Left lung (tissue), 10 donors: ENCODE data around the gene URI1. TPM values are rescaled to one million over a fixed set of nuclear protein-coding genes. Genes with fewer than 3 reads are reported as not detected.
A peak's percentile ranks its signal among the peaks of the same experiment; 100 is the strongest.
"Not testable (repeated sequence)": the region's sequence is repeated elsewhere in the genome, so short reads cannot be mapped to it uniquely, and the experiment has no call there.

Experiments
- ATAC-seq: fragments of 200-7000 bp; cut with Tn5 transposase; one replicate; pipeline ENCODE4 v1.9.1; 2020; ENCODE audit warnings: moderate library complexity
- DNase-seq, 4 donors: peaks; one replicate each; pipeline ENCODE4 v3.0.0-alpha.2; 2013 to 2020
- H3K27ac ChIP-seq, 2 donors: fragments of 200-600 bp; sonication (generic) in 1 of 2; one replicate each; pipeline versions ENCODE4 v1.5.0 to v1.8.0; 2020 to 2021
- H3K27me3 ChIP-seq, 2 donors: fragments of 200-600 bp; sonication (generic) in 1 of 2; one replicate each; pipeline versions ENCODE4 v1.5.0 to v1.8.0; 2020 to 2021
- H3K36me3 ChIP-seq, 2 donors: fragments of 200-600 bp; sonication (generic) in 1 of 2; one replicate each; pipeline versions ENCODE4 v1.5.0 to v1.8.0; 2020 to 2021
- H3K4me1 ChIP-seq, 2 donors: fragments of 200-600 bp; one replicate each; pipeline ENCODE4 v1.8.0; 2021
- H3K4me3 ChIP-seq, 2 donors: fragments of 200-600 bp; sonication (generic) in 1 of 2; one replicate each; pipeline versions ENCODE4 v1.5.0 to v1.8.0; 2020 to 2021; ENCODE audit warnings: mild to moderate bottlenecking in 1 of 2
- H3K9me3 ChIP-seq, 2 donors: fragments of 200-600 bp; sonication (generic) in 1 of 2; one replicate each; pipeline versions ENCODE4 v1.5.0 to v1.8.0; 2020 to 2021
- CTCF ChIP-seq, 2 donors: fragments of 200-600 bp; sonication (generic) in 1 of 2; IDR thresholded peaks; one replicate each; pipeline versions ENCODE4 v1.5.0 to v1.8.0; 2021; ENCODE audit warnings: antibody characterized with exemption in 2 of 2
- intact Hi-C, 2 donors: fragments of 100-400 bp; cut with DNase I; formaldehyde crosslinking; loops; one replicate each; pipeline versions ENCODE4 v1.11.2 to v1.14.2; 2022
- polyA plus RNA-seq, 6 donors: library from polyadenylated mRNA; unstranded; fragments of 120-200 nt; gene quantifications; one replicate each; pipeline ENCODE4 v1.2.1, GENCODE V29; 2013; ENCODE audit not compliant: insufficient read length in 6 of 6
- total RNA-seq, 2 donors: library from RNA; stranded (reverse); fragmentation: NEBNext Ultra II Directional; extraction: Animal tissue kit (Norgen Biotek cat#: 25700); gene quantifications; one replicate each; pipeline ENCODE4 v1.2.1, GENCODE V29; 2021
- donor health status: DM: no; HTN: yes; CAD: no.
- donor health status: DM: no; HTN: no; CAD: no.

URI1 gene
- total and polyA plus RNA-seq, 8 donors = 36.3 to 104 (median 97.2) TPM

GRCh38 chr19:29962793-29963192, 20.8 kb downstream of the URI1 start:
- ATAC-seq = no peak
- H3K4me3 ChIP-seq = no peak overlapping the region
- TF ChIP-seq CTCF (IDR thresholded peaks at IDR 0.05) = no peak
- no peak for DNase-seq
- no peaks in the 10 kb centered on the region for H3K36me3 ChIP-seq
- no peak overlapping the region for H3K27ac ChIP-seq
- peaks cover 13 to 43% of the 10 kb centered on the region in 2 donors for H3K4me1 ChIP-seq
- no peaks in the 10 kb centered on the region for H3K27me3 ChIP-seq
- H3K9me3 ChIP-seq = no peaks in the 10 kb centered on the region
- intact Hi-C loops = no loop called here

DNA sequence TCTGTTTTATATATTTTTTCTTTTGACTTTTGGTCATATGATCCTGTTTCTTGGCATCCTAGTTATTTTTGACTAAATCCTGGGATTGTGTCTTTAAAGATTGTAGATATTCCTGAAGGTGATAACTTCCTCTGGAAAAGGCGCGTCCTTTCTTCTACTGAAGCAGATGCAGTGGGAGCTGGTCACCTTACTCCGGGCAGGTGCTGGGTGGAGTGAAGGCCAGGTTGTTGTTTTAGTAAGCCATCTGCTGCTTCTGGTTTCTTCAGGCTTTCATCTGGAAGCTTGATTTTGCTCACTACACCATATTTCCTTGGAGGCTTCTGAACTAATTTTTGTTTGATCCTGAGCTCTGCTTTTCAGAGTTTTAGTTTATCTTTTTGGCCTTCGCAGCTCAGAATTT, 21.5 kb downstream of the URI1 start:
- Histone ChIP-seq H3K4me3 (no peak overlapping the region), H3K27ac (no peak overlapping the region), H3K4me1 (peaks cover 15 to 48% of the 10 kb centered on the region in 2 donors), H3K27me3 (no peaks in the 10 kb centered on the region), H3K36me3 (no peaks in the 10 kb centered on the region), H3K9me3 (no peaks in the 10 kb centered on the region)
- no peak for DNase-seq
- intact Hi-C loops = no loop called here
- no peak for TF ChIP-seq CTCF (IDR thresholded peaks at IDR 0.05)
- ATAC-seq = no peak

DNA sequence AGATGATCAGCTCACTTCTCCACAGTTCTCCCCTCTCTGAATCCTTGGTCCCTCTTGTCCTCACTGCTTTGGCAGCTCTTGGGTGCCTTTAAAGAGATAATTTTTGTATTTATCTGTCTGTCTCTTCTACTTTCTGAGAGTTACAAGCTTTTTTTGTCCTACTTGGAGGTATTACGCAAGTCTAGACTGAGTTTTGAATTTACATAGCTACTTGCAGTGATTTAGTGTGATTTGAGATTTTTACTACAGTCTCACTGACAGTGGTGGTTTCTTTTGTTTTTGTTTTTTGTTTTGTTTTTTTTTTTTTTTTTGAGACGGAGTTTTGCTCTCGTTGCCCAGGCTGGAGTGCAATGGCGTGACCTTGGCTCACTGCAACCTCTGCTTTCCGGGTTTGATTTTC, 22.1 kb downstream of the URI1 start:
- intact Hi-C loops = no loop called here
- peak; percentile 54 for ATAC-seq
- Histone ChIP-seq H3K9me3 (no peaks in the 10 kb centered on the region), H3K4me1 (peaks cover 15 to 48% of the 10 kb centered on the region in 2 donors), H3K27me3 (no peaks in the 10 kb centered on the region), H3K27ac (no peak overlapping the region), H3K4me3 (no peak overlapping the region), H3K36me3 (no peaks in the 10 kb centered on the region)
- TF ChIP-seq CTCF (IDR thresholded peaks at IDR 0.05) = no peak
- DNase-seq = no peak

DNA sequence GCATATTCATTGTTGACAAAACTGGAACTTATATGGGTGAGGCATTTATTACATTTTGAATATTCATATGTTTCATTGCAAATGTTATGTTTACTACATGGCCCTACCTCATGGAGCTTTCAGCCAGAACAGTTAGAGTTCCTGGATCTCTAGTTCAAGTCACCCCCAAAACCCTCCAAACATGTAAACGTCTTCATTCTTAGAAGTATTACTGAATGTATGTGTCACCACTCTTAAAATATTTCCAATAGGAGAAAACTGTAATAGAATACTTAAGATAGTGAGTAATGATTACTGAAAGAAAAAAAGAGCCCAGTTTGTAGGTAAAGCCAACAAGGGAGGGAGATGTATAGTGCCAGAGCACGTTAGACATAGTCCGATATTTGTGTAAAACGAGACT, 23.5 kb downstream of the URI1 start:
- H3K9me3 ChIP-seq = no peaks in the 10 kb centered on the region
- no peaks in the 10 kb centered on the region for H3K36me3 ChIP-seq
- no peak for DNase-seq
- H3K27ac ChIP-seq = no peak overlapping the region
- H3K4me3 ChIP-seq = no peak overlapping the region
- H3K27me3 ChIP-seq = no peaks in the 10 kb centered on the region
- H3K4me1 ChIP-seq = peaks cover 15 to 48% of the 10 kb centered on the region in 2 donors
- intact Hi-C loops = no loop called here
- no peak for ATAC-seq
- no peak for TF ChIP-seq CTCF (IDR thresholded peaks at IDR 0.05)

- peak; percentile 41 for ATAC-seq
- H3K9me3 ChIP-seq, H3K27me3 ChIP-seq, H3K36me3 ChIP-seq, H3K4me3 ChIP-seq, intact Hi-C loops, DNase-seq, H3K27ac ChIP-seq: not testable (repeated sequence)
- H3K4me1 ChIP-seq = peaks cover 15 to 48% of the 10 kb centered on the region in 2 donors
Observed at GRCh38 chr19:29966142-29966541, 24.1 kb downstream of the URI1 start.

DNA sequence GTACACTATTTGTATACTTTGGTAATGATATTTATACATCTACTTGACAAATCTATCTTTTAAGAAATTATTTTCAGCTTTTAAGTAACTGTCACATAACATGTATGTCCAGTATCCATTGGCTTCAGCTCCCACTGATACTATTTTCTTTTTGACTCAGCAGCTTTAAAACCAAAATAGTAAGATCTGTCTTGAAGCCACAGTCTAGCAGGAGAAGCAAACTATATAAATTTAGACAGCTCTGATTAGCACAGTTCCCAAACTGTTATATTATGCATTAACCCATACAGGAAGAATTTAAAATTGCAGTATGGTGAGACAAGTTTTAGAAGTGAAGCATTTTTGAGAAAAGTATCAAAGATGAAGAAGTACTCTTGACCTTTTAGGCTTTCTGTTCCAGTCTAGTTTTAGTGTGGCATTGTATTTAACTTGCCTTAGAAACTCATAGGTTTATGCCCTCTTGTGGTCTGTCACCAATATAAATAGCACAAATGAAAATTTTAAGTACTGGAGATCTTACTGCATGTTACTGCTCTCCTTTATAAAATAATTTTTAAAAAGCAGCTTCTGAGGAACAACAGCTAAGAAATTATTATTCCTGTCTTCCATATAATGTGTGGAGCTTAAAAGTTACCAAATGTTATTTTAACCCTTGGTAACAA, 24.7 kb downstream of the URI1 start:
- no peak for TF ChIP-seq CTCF (IDR thresholded peaks at IDR 0.05)

More for the DNA sequence above, 24.7 kb downstream of the URI1 start:
- DNase-seq = no peak
- intact Hi-C loops = no loop called here
- H3K9me3 ChIP-seq = no peaks in the 10 kb centered on the region
- H3K27ac ChIP-seq = no peak overlapping the region
- no peaks in the 10 kb centered on the region for H3K36me3 ChIP-seq
- no peak overlapping the region for H3K4me3 ChIP-seq
- peaks cover 15 to 48% of the 10 kb centered on the region in 2 donors for H3K4me1 ChIP-seq
- ATAC-seq = peak; percentile 68
- H3K27me3 ChIP-seq = no peaks in the 10 kb centered on the region
